Measurements from ENCODE around the gene MPP2.

- TF ChIP-seq, protein P1, sequence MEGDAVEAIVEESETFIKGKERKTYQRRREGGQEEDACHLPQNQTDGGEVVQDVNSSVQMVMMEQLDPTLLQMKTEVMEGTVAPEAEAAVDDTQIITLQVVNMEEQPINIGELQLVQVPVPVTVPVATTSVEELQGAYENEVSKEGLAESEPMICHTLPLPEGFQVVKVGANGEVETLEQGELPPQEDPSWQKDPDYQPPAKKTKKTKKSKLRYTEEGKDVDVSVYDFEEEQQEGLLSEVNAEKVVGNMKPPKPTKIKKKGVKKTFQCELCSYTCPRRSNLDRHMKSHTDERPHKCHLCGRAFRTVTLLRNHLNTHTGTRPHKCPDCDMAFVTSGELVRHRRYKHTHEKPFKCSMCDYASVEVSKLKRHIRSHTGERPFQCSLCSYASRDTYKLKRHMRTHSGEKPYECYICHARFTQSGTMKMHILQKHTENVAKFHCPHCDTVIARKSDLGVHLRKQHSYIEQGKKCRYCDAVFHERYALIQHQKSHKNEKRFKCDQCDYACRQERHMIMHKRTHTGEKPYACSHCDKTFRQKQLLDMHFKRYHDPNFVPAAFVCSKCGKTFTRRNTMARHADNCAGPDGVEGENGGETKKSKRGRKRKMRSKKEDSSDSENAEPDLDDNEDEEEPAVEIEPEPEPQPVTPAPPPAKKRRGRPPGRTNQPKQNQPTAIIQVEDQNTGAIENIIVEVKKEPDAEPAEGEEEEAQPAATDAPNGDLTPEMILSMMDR (IDR thresholded peaks at IDR 0.05), result no peak
- no peak for TF ChIP-seq POLR2A (IDR thresholded peaks at IDR 0.05)
Observed at GRCh38 chr17:43901861-43902589, 5.3 kb downstream of the MPP2 start.
